CMK (cell line): Measurements from ENCODE around the gene ANKRD35.

Experiments
- DNase-seq: peaks from one replicate; pipeline ENCODE4 v3.0.0-alpha.2; 2010; ENCODE audit warnings: low read depth

Gene ANKRD35

DNA sequence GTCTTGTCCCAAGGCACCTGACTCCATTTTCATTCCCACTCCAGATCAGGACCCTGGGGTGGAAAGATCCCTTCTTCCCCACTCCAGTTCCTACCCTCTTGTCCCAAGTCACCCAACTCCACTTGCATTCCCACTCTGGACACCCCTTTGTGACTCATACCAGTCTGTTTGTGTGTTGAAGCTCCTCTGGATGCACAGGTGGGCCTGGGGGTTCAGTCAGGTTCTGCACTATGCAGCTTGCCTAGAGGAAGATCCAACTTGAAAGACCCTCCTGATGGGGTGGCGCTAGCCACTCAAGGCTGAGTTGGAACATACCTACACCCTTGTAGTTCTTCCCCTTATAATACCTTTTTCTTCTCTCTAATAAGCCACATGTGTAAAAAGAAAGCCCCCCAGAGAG lies 9.8 kb upstream of the ANKRD35 start:
- no peak for DNase-seq

GRCh38 chr1:145893306-145894055 lies 7.8 kb upstream of the ANKRD35 start:
- DNase-seq = no peak

- DNase-seq = no peak
Observed at GRCh38 chr1:145892486-145893087, 6.9 kb upstream of the ANKRD35 start.

GRCh38 chr1:145891587-145892485 lies 6.2 kb upstream of the ANKRD35 start:
- DNase-seq = peak; percentile 49

- DNase-seq = no peak
Observed at GRCh38 chr1:145891143-145891542, 5.5 kb upstream of the ANKRD35 start.

GRCh38 chr1:145889722-145890121 lies 4.1 kb upstream of the ANKRD35 start:
- DNase-seq = no peak

GRCh38 chr1:145887631-145888030 lies 2.0 kb upstream of the ANKRD35 start:
- DNase-seq = no peak

GRCh38 chr1:145886816-145887215 lies 1.1 kb upstream of the ANKRD35 start:
- no peak for DNase-seq

DNA sequence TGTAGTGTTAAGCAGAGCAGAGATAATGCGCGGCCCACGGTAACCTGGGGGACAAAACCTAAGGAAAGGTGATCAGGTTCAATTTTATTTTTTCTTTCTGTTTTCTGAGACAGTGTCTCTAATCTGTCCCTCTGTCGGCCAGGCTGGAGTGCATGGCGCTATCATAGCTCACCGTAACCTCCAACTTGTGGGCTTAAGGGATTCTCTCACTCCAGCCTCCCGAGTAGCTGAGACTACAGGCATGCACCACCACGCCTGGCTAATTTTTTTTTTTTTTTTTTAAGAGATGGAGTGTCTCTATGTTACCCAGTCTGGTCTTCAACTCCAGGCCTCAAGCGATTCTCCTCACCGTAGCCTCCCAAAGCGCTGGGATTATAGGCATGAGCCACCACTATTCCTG lies 724 bp upstream of the ANKRD35 start:
- DNase-seq = no peak

DNA sequence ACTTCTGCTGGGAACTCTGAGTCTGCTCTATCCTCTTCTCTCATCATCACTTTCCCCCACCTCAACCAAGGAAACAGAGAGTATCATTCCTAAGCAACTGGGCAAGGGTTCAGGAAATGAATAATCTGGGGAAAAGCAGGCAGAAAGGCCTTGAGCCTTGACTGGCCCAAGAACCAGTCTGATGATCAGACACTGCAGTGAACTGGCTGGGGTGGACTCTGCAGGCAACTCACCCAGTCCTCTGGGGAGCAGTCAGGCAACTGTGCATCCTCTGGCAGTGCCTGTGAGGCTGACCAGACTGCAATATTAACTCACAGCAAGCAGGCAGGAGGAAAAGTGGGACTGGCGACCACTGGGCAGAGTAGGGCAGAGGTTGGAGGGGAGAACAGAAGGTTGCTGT lies 991 bp downstream of the ANKRD35 start:
- DNase-seq = no peak

DNA sequence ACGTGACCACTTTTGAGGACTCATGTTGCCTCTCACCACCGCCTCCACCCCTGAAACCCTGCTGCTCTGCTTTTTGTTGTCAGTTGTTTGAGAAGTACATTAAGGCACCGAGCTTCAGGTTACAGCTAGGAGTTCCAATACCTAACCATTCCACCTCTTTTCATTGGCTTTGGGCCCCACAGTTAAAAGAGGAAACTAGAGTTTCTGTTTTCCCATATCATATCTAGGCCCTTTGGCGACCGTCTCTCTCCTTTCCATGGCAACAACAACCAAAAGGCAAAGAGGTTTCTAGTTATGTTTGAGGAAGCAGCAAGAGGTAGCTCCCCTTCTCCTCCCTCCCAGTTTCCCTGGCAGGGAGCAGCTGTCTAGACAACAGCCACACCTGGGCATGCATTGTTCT lies 5.9 kb downstream of the ANKRD35 start:
- DNase-seq = no peak

GRCh38 chr1:145878724-145879123 lies 6.9 kb downstream of the ANKRD35 start:
- no peak for DNase-seq

- DNase-seq = no peak
Observed at GRCh38 chr1:145877923-145878486, 7.7 kb downstream of the ANKRD35 start.

DNA sequence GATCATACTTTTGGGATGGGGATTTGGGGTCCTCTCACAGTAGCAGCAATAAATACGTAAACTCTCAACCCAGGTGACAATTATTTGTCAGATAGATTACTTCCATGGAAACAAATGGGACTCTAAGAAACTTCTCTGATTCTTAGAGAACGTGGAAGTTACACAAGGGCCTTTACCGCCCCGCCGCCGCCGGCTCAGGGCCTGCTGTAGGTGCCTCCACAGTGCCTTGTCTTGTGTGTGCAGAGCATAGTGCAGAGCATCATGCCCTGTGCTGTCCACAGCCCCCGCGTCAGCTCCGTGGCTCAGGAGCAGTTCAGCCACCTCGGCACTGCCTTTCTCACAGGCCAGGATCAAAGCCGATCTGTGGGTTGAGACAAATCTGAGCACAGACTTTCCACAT lies 11.0 kb downstream of the ANKRD35 start:
- no peak for DNase-seq

GRCh38 chr1:145871994-145872924 lies 13.4 kb downstream of the ANKRD35 start:
- peak; percentile 18 for DNase-seq

GRCh38 chr1:145868232-145868631 lies 17.4 kb downstream of the ANKRD35 start:
- no peak for DNase-seq

DNA sequence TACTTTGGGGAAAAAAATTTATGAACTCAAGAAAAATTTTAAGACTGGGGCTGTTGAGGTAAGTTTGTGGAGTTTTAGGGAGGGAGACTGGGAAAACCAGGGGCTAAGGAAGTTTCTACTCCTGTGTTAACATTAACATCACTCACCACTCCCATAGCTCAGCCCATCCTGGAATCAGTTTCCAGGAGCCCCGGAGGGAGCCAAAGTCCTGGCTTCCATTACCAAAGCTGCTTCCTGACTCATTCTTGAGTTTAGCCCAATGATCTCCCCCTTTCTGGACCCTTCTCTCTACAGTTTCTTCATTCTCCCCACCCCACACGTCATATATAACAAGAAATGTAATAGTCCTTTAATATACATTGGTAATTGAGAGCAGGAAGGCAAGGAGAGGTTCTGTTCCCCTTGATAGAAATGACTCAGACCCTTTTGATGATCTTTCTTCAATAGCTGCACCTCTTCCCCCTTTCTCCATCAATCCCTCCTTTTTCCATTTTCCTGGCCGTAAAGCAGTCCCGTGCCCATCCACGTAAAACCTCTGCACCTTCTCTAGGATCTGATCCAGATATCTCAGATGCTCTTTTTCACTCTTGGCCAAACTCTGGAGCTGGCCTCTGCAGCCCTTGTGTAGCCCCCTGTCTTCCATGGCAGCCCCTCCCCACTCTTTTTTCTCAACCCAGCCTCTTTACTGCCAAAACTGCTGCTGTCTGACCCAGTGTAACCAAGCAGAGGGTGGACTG lies 22.2 kb downstream of the ANKRD35 start:
- no peak for DNase-seq

- DNase-seq = peak; percentile 62
Observed at GRCh38 chr1:145859491-145860023, 26.1 kb downstream of the ANKRD35 start.

DNA sequence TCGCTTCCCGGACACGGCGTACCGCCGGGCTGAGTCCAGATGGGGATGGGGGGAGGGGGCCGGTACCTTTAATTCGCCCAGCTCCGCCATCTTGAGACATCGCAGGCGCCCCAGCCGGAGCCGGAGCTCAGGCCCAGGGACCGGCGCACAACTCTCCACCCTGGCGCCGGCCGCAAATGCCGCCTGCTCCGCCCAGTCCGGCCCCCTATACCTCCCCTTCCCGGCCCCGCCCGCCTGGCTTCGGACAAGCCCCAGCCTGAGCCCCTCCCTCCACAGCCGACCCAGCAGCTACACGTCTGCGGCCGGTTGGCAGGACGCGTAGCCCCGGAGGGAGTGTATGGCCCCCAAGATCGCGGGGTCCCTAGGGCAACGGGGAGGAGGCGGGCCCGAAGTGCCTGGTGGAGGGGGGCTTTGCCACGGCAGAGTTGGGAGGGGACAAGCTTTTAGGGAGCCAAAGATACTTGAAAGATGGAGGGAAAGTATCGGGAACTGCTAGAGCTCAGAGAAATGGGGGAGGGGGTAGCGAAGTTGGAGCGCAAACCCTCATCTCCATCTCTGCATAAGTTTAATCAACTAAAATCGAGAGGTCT lies 26.7 kb downstream of the ANKRD35 start, which contains the start of gene PIAS3:
PIAS3 (minus strand) TSS at position 181 of the 590 bp plus-strand sequence; CDS start at position 90, 91 bp downstream.
- DNase-seq = peak; percentile 81
